WTC11 (cell line): ENCODE measurements around the gene DGLUCY.

Experiments used
- ATF3 ChIP-seq: sonication (generic); formaldehyde crosslinking; conservative IDR thresholded peaks from 2 replicates; pipeline ENCODE4 v1.8.1; 2022; ENCODE audit warnings: mild to moderate bottlenecking, missing genetic modification reagents
- ELF4 ChIP-seq: sonication (generic); formaldehyde crosslinking; IDR thresholded peaks from 2 replicates; pipeline ENCODE4 v1.8.1; 2022; ENCODE audit warnings: low read depth, mild to moderate bottlenecking, moderate library complexity, missing genetic modification reagents
- ESRRA ChIP-seq: sonication (generic); formaldehyde crosslinking; IDR thresholded peaks from 2 replicates; pipeline ENCODE4 v1.8.1; 2022; ENCODE audit warnings: mild to moderate bottlenecking, missing genetic modification reagents, borderline replicate concordance
- FOXJ3 ChIP-seq: sonication (generic); formaldehyde crosslinking; IDR thresholded peaks from 2 replicates; pipeline ENCODE4 v1.9.0; 2021; ENCODE audit warnings: missing genetic modification reagents, mild to moderate bottlenecking, borderline replicate concordance
- JUN ChIP-seq: sonication (generic); formaldehyde crosslinking; IDR thresholded peaks from 2 replicates; pipeline ENCODE4 v1.8.0; 2023; ENCODE audit warnings: mild to moderate bottlenecking, missing genetic modification reagents
- MYBL2 ChIP-seq: sonication (generic); formaldehyde crosslinking; IDR thresholded peaks from 2 replicates; pipeline ENCODE4 v1.8.1; 2023; ENCODE audit warnings: mild to moderate bottlenecking, moderate library complexity, missing genetic modification reagents
- NFYB ChIP-seq: sonication (generic); formaldehyde crosslinking; conservative IDR thresholded peaks from 2 replicates; pipeline ENCODE4 v1.8.0; 2022; ENCODE audit warnings: low read depth, missing genetic modification reagents
- SP1 ChIP-seq: sonication (generic); formaldehyde crosslinking; conservative IDR thresholded peaks from 2 replicates; pipeline ENCODE4 v1.8.1; 2022; ENCODE audit warnings: missing genetic modification reagents
- TEAD4 ChIP-seq: sonication (generic); formaldehyde crosslinking; IDR thresholded peaks from 2 replicates; pipeline ENCODE4 v1.8.0; 2022; ENCODE audit warnings: mild to moderate bottlenecking, missing genetic modification reagents
- ZNF396 ChIP-seq: fragments of 250-450 bp; sonication (Bioruptor Pico); IDR thresholded peaks from 2 replicates; pipeline ENCODE4 v1.8.0; 2021; ENCODE audit warnings: mild to moderate bottlenecking, moderate library complexity, borderline replicate concordance
- TF ChIP-seq, protein P1 (sequence below): fragments of 200-600 bp; IDR thresholded peaks from 2 replicates; pipeline ENCODE4 v1.8.0; 2022; ENCODE audit warnings: antibody characterized with exemption
- TF ChIP-seq, protein P2 (sequence below): fragments of 250-450 bp; sonication (Bioruptor Pico); IDR thresholded peaks from 2 replicates; pipeline ENCODE4 v2.1.2; 2022; ENCODE audit warnings: mild to moderate bottlenecking, moderate library complexity
- TF ChIP-seq, protein P3 (sequence below): sonication (generic); formaldehyde crosslinking; IDR thresholded peaks from 2 replicates; pipeline ENCODE4 v1.8.1; 2022; ENCODE audit warnings: mild to moderate bottlenecking, moderate library complexity, missing genetic modification reagents

GRCh38 chr14:91116913-91117588 is 3.2 kb downstream of the DGLUCY start:
- TF ChIP-seq, protein P1, sequence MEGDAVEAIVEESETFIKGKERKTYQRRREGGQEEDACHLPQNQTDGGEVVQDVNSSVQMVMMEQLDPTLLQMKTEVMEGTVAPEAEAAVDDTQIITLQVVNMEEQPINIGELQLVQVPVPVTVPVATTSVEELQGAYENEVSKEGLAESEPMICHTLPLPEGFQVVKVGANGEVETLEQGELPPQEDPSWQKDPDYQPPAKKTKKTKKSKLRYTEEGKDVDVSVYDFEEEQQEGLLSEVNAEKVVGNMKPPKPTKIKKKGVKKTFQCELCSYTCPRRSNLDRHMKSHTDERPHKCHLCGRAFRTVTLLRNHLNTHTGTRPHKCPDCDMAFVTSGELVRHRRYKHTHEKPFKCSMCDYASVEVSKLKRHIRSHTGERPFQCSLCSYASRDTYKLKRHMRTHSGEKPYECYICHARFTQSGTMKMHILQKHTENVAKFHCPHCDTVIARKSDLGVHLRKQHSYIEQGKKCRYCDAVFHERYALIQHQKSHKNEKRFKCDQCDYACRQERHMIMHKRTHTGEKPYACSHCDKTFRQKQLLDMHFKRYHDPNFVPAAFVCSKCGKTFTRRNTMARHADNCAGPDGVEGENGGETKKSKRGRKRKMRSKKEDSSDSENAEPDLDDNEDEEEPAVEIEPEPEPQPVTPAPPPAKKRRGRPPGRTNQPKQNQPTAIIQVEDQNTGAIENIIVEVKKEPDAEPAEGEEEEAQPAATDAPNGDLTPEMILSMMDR: no peak
- TF ChIP-seq JUN (CRISPR knock-in tag): no peak
- no peak for TF ChIP-seq ESRRA
- no peak for TF ChIP-seq FOXJ3
- TF ChIP-seq NFYB (CRISPR knock-in tag): no peak
- no peak for TF ChIP-seq SP1
- TF ChIP-seq ATF3 (CRISPR knock-in tag): no peak
- no peak for TF ChIP-seq TEAD4 (CRISPR knock-in tag)
- TF ChIP-seq, protein P2, sequence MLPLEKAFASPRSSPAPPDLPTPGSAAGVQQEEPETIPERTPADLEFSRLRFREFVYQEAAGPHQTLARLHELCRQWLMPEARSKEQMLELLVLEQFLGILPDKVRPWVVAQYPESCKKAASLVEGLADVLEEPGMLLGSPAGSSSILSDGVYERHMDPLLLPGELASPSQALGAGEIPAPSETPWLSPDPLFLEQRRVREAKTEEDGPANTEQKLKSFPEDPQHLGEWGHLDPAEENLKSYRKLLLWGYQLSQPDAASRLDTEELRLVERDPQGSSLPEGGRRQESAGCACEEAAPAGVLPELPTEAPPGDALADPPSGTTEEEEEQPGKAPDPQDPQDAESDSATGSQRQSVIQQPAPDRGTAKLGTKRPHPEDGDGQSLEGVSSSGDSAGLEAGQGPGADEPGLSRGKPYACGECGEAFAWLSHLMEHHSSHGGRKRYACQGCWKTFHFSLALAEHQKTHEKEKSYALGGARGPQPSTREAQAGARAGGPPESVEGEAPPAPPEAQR: no peak
- no peak for TF ChIP-seq MYBL2 (CRISPR knock-in tag)
- TF ChIP-seq ZNF396 (CRISPR knock-in tag): no peak
- TF ChIP-seq, protein P3, sequence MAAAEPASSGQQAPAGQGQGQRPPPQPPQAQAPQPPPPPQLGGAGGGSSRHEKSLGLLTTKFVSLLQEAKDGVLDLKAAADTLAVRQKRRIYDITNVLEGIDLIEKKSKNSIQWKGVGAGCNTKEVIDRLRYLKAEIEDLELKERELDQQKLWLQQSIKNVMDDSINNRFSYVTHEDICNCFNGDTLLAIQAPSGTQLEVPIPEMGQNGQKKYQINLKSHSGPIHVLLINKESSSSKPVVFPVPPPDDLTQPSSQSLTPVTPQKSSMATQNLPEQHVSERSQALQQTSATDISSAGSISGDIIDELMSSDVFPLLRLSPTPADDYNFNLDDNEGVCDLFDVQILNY (CRISPR knock-in tag): no peak
- no peak for TF ChIP-seq ELF4 (CRISPR knock-in tag)
